Endothelial cell of umbilical vein (primary cell): ENCODE results near the gene GGN. TPM values are rescaled to one million over a fixed set of nuclear protein-coding genes. Genes with fewer than 3 reads are reported as not detected.

ENCODE experiments used
- BruUV-seq: library from RNA; stranded (reverse); fragments of 400-500 nt; replicated peaks from 2 replicates; lab custom pipeline; 2021; lab: Mats Ljungman, UMichigan
- CTCF ChIA-PET: fragments of 300-600, 350-600 bp; sonication (Branson Sonifier 250); formaldehyde crosslinking; loops from one replicate; lab custom pipeline; 2021; ENCODE audit warnings: antibody characterized with exemption, inconsistent platforms; lab: Charles Lee
- POLR2A ChIA-PET: fragments of 300-600, 350-600 bp; sonication (Branson Sonifier 250); formaldehyde crosslinking; loops from one replicate; lab custom pipeline; 2021; ENCODE audit warnings: antibody characterized with exemption, inconsistent platforms; lab: Charles Lee
- DNase-seq: peaks from one replicate; pipeline ENCODE4 v3.0.0-alpha.2; 2011; ENCODE audit warnings: low read depth, low spot score
- FAIRE-seq: peaks from 2 replicates; lab custom pipeline; 2011; peaks lifted over from hg19 to GRCh38; lab: Jason Lieb, UNC
- H2AFZ ChIP-seq: 2 replicates; pipeline ENCODE4 v1.6.0; 2012; ENCODE audit warnings: low read depth, low read length, control low read depth, inconsistent platforms
- H3K27ac ChIP-seq: 2 replicates; pipeline ENCODE4 v1.5.1; 2011; ENCODE audit warnings: low read depth, mild to moderate bottlenecking, control low read depth, low read length, moderate library complexity; ENCODE audit not compliant: insufficient read depth
- H3K27me3 ChIP-seq, 2 experiments: 2 replicates each; pipeline versions ENCODE4 v1.6.0 to v1.6.1; 2011; ENCODE audit warnings: low read length in 2 of 2, mixed read lengths in 1 of 2; ENCODE audit not compliant: control insufficient read depth in 2 of 2, insufficient read depth in 2 of 2
- H3K36me3 ChIP-seq, 2 experiments: 2 replicates in 1 of 2; 3 replicates in 1 of 2; pipeline ENCODE4 v1.5.1; 2011; ENCODE audit warnings: low read length in 2 of 2, mild to moderate bottlenecking in 1 of 2, moderate library complexity in 1 of 2; ENCODE audit not compliant: control insufficient read depth in 2 of 2, insufficient read depth in 2 of 2; ENCODE audit errors: extremely low read depth in 1 of 2
- H3K4me1 ChIP-seq: 3 replicates; pipeline ENCODE4 v1.5.1; 2011; ENCODE audit warnings: mild to moderate bottlenecking, low read length; ENCODE audit not compliant: control insufficient read depth, insufficient read depth; ENCODE audit errors: extremely low read depth
- H3K4me2 ChIP-seq: 2 replicates; pipeline ENCODE4 v1.6.1; 2011; ENCODE audit warnings: low read length, control low read depth, mixed read lengths; ENCODE audit not compliant: insufficient read depth
- H3K4me3 ChIP-seq, 3 experiments: fragments of 200-600 bp in 1 of 3; sonication (generic), shearing (Covaris generic) in 1 of 3; replicated peaks in 1 of 3; 2 replicates each; pipeline ENCODE4 v1.5.1; 2011 to 2016; ENCODE audit warnings: control low read depth in 3 of 3, low read length in 3 of 3, mild to moderate bottlenecking in 2 of 3, inconsistent platforms in 1 of 3, low read depth in 1 of 3, moderate library complexity in 1 of 3; ENCODE audit not compliant: insufficient read depth in 1 of 3
- H3K79me2 ChIP-seq: 2 replicates; pipeline ENCODE4 v1.6.0; 2012; ENCODE audit warnings: low read length, inconsistent platforms; ENCODE audit not compliant: control insufficient read depth, insufficient read depth
- H3K9ac ChIP-seq: replicated peaks from 2 replicates; pipeline ENCODE3; 2011; ENCODE audit warnings: low read length, control low read depth; ENCODE audit not compliant: insufficient read depth; ENCODE audit errors: extremely low read depth
- H3K9me1 ChIP-seq: replicated peaks from 3 replicates; pipeline ENCODE4 v1.6.0; 2011; ENCODE audit warnings: mild to moderate bottlenecking, low read length; ENCODE audit not compliant: control insufficient read depth, insufficient read depth; ENCODE audit errors: extremely low read depth
- H3K9me3 ChIP-seq: replicated peaks from 2 replicates; pipeline ENCODE4 v1.5.1; 2012; ENCODE audit warnings: low read length, inconsistent platforms; ENCODE audit not compliant: control insufficient read depth, insufficient read depth
- H4K20me1 ChIP-seq: replicated peaks from 2 replicates; pipeline ENCODE3; 2011; ENCODE audit warnings: mild to moderate bottlenecking, low read length; ENCODE audit not compliant: control insufficient read depth, insufficient read depth; ENCODE audit errors: extremely low read depth
- CTCF ChIP-seq, 2 donors: IDR thresholded peaks; 1 replicate in 1 of 2; 2 replicates in 1 of 2; pipeline ENCODE4 v1.5.1; 2011; ENCODE audit warnings: low read length in 2 of 2, mild to moderate bottlenecking in 2 of 2, moderate library complexity in 2 of 2, control low read depth in 1 of 2, inconsistent platforms in 1 of 2, low read depth in 1 of 2; ENCODE audit not compliant: insufficient read depth in 1 of 2; ENCODE audit errors: extremely low read depth in 1 of 2
- EZH2 ChIP-seq: IDR thresholded peaks from 2 replicates; pipeline ENCODE4 v1.6.1; 2012; ENCODE audit warnings: borderline replicate concordance, low read depth, mild to moderate bottlenecking, moderate library complexity, low read length, inconsistent platforms; ENCODE audit not compliant: severe bottlenecking
- FOS ChIP-seq: IDR thresholded peaks from 2 replicates; pipeline ENCODE4 v1.6.1; 2011; ENCODE audit warnings: mild to moderate bottlenecking, low read length, moderate library complexity, borderline replicate concordance; ENCODE audit not compliant: insufficient read depth
- GATA2 ChIP-seq: IDR thresholded peaks from 2 replicates; pipeline ENCODE4 v1.7.0; 2011; ENCODE audit warnings: low read depth, mild to moderate bottlenecking, moderate library complexity, mixed read lengths, low read length; ENCODE audit not compliant: insufficient read length, insufficient read depth
- JUN ChIP-seq: IDR thresholded peaks from 2 replicates; pipeline ENCODE4 v1.6.1; 2011; ENCODE audit warnings: borderline replicate concordance, low read depth; ENCODE audit not compliant: insufficient read length, insufficient read depth
- MAX ChIP-seq: IDR thresholded peaks from 2 replicates; pipeline ENCODE4 v1.6.1; 2011; ENCODE audit not compliant: insufficient read depth, insufficient read length
- MYC ChIP-seq: IDR thresholded peaks from one replicate; pipeline ENCODE4 v1.6.1; 2011; ENCODE audit warnings: mild to moderate bottlenecking, low read depth, low read length
- POLR2A ChIP-seq: IDR thresholded peaks from 2 replicates; pipeline ENCODE4 v1.6.1; 2012; ENCODE audit warnings: low read depth, mild to moderate bottlenecking, control low read depth, low read length
- POLR2AphosphoS5 ChIP-seq: IDR thresholded peaks from 2 replicates; pipeline ENCODE4 v1.6.1; 2012; ENCODE audit warnings: low read depth, mild to moderate bottlenecking, control low read depth, low read length, moderate library complexity; ENCODE audit not compliant: insufficient read depth
- dilution Hi-C: fragments of 300-500 bp; cut with MboI; formaldehyde crosslinking; loops from one replicate; pipeline ENCODE4 v1.15.0; 2019; ENCODE audit warnings: low sequenced_read_pairs; ENCODE audit not compliant: extremely low pct_ligation_motif_present
- intact Hi-C: fragments of 100-400 bp; cut with micrococcal nuclease; formaldehyde crosslinking; loops from one replicate; pipeline ENCODE4 v1.10.0; 2022
- polyA plus RNA-seq, 4 experiments: library from polyadenylated mRNA; depleted of rRNA in 3 of 4; stranded (reverse) in 3 of 4; unstranded in 1 of 4; fragments of >200 nt; gene quantifications; 2 replicates each; pipeline versions ENCODE4 v1.2.1 to v1.2.3, GENCODE V29; 2011 to 2012; ENCODE audit warnings: missing spikeins in 1 of 4
- total RNA-seq: library from RNA; stranded (reverse); gene quantifications from 2 replicates; pipeline ENCODE4 v1.2.3, GENCODE V29; 2021

GGN gene
- total and polyA plus RNA-seq, 2 donors (not counting 3 experiments of a cell fraction or from before 2014, with no cell fraction given) = 0.39 to 0.88 TPM

- Histone ChIP-seq H2AFZ (no peak overlapping the region), H3K4me2 (no peak overlapping the region), H3K9ac (no peak overlapping the region), H3K36me3 (peaks cover 8 to 30% of the 10 kb centered on the region in 2 experiments), H3K9me1 (no peaks in the 10 kb centered on the region), H3K27ac (no peak overlapping the region), H3K4me1 (peaks cover 14% of the 10 kb centered on the region), H3K4me3 (no peak overlapping the region), H3K9me3 (no peaks in the 10 kb centered on the region), H4K20me1 (no peaks in the 10 kb centered on the region), H3K79me2 (peaks cover 27% of the 10 kb centered on the region), H3K27me3 (peaks cover 0 to 2% of the 10 kb centered on the region in 2 experiments)
- intact Hi-C loops = no loop called here
- TF ChIP-seq JUN (no peak), POLR2A (no peak), FOS (no peak), GATA2 (no peak), MAX (no peak), CTCF (IDR thresholded peaks at IDR 0.05; ENCODE audit: extremely low read depth in 1 of 2, insufficient read depth in 1 of 2, low read depth in 1 of 2, low read length in 2 of 2) (no peak), POLR2AphosphoS5 (no peak), EZH2 (no peak), MYC (no peak)
- DNase-seq = no peak
- FAIRE-seq = no peak
- dilution Hi-C loops = no loop called here
- ChIA-PET CTCF (interaction anchor here (1.1 kb wide), 2 partner anchors 8 to 41 kb away, joined by 4 to 6 read pairs; partner anchors contain the start of gene CATSPERG), POLR2A (interaction anchor here (0.6 to 1.1 kb wide), 2 partner anchors 12 to 72 kb away, joined by 7 to 8 read pairs; partner anchors contain the start of genes GGN and SPRED3)
- BruUV-seq = TSS peak; percentile 17
These were observed 11.3 kb downstream of the GGN start for GRCh38 chr19:38376576-38376975.
